Fibroblast of the aortic adventitia (primary cell): ENCODE results near the gene PSMA6. TPM values are rescaled to one million over a fixed set of nuclear protein-coding genes. Genes with fewer than 3 reads are reported as not detected.
A peak's percentile ranks its signal among the peaks of the same experiment; 100 is the strongest.

ENCODE experiments used
- DNase-seq: peaks from one replicate; pipeline ENCODE4 v3.0.0-alpha.2; 2010; ENCODE audit warnings: low read depth
- H3K4me3 ChIP-seq: 2 replicates; pipeline ENCODE4 v1.5.1; 2011; ENCODE audit warnings: low read depth, mild to moderate bottlenecking, control low read depth, low read length, moderate library complexity
- total RNA-seq: library from RNA; depleted of rRNA; stranded (reverse); fragments of >200 nt; gene quantifications from 2 replicates; pipeline ENCODE4 v1.2.3, GENCODE V29; 2012; ENCODE audit warnings: low replicate concordance
- TF ChIP-seq, protein P1 (sequence below): IDR thresholded peaks from 2 replicates; pipeline ENCODE4 v1.5.1; 2011; ENCODE audit warnings: mild to moderate bottlenecking, low read length, control low read depth, inconsistent platforms; ENCODE audit not compliant: insufficient read depth

Gene PSMA6
- total RNA-seq, 1 donor: 184 TPM

DNA sequence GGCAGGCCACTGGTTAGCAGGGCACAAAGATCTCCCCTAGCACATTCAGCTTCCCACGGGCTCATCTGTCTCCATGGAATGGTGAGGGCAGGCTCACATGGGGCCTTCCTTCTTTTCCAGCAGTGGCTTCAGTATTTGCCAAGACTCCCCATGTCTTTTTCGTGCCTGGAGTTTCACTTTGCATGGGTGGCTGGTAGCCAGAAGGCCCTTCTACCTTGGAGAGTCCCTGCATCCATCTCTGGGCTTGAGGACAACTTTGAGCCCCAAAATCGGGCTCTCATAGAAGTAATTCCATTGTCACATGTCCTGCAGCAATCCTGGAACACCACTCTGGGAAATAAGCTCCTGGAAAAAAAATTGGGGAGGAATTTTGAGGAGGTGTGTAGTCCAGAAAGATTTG, 70.3 kb downstream of the PSMA6 start:
- TF ChIP-seq, protein P1, sequence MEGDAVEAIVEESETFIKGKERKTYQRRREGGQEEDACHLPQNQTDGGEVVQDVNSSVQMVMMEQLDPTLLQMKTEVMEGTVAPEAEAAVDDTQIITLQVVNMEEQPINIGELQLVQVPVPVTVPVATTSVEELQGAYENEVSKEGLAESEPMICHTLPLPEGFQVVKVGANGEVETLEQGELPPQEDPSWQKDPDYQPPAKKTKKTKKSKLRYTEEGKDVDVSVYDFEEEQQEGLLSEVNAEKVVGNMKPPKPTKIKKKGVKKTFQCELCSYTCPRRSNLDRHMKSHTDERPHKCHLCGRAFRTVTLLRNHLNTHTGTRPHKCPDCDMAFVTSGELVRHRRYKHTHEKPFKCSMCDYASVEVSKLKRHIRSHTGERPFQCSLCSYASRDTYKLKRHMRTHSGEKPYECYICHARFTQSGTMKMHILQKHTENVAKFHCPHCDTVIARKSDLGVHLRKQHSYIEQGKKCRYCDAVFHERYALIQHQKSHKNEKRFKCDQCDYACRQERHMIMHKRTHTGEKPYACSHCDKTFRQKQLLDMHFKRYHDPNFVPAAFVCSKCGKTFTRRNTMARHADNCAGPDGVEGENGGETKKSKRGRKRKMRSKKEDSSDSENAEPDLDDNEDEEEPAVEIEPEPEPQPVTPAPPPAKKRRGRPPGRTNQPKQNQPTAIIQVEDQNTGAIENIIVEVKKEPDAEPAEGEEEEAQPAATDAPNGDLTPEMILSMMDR: no peak
- H3K4me3 ChIP-seq: no peak overlapping the region
- no peak for DNase-seq

DNA sequence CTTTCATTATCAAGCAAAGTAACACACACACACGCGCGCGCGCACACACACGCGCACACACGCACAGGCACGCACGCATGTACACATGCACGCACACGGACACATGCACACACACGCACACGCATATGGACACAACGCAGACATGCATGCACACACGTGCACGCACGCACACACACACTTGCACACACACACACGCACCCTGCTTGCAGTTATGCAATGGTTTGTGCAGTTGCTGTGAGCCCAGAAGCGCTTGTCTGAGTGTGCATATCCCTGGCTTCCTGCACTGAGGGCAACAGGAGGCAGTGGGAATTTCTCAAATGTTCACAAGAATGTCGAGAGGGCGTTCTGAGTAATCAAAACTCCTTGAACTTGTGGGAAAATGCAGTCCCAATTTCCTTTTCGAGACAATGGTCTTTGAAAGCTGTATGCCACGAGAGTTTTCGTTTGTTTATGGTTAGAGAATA, 70.8 kb downstream of the PSMA6 start:
- DNase-seq: no peak
- TF ChIP-seq, protein P1: no peak
- H3K4me3 ChIP-seq: no peak overlapping the region

DNA sequence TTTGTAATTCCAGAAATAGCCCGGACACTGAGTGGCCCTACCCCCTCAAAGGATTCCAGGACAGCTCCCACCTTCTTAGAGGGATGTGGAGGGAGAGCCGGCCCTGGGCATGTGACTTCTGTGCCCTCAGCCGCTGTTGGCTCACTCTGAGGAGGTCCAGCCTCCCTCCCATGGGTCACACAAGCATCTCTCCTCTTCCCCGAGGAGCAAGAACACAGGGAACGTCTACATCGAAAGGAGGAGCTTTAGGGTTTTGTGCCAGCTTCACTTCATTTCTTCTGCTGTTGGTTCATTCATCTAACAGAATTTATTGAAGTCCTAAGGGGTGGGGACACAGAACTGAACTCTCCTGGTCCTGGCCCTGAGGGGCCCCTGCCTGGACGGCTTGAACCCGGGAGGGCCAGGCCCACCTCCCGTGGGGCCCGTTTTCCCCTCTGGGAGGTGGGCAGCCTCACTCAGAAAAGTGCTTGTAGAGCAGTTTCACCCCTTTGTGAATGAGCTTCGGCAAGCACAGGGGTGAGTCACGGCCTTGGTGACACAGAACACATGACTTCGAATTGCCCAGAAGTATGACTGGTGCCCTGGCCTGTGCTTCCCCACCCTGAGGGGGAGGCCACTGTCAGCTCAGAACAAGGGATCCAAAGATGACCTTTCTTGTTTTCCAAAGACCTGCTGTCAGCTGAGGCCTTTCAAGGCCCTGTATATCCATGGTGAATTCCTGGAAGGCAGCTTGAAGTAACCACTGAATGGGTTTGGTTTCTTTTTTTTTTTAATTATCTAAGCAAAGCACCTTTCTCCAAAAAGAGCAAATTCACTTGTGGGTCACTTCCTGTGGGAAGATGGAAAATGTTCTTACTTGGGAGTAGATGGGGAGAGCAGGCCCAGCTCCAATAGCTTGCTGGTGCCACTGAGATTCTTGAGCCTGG, 73.2 kb downstream of the PSMA6 start:
- H3K4me3 ChIP-seq: no peak overlapping the region

DNA sequence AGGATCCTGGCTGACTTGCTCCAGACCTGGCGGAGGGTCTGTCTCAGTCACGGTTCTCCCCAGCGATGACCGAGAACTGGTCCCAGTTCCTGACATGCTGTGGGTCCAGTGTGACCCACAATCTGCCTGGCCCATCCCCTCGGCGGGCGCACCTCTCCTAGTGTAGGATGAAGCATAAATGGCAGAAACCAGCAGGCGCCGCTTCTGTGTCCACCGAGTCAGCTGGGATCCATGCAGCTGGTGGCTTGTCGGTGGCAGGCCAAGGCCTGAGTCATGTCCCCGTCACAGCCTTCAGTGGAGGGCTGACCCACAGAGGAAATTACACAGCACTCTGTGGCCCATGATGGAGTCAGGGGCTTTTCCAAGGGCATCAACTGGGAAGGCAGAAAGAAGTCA, 73.9 kb downstream of the PSMA6 start:
- no peak overlapping the region for H3K4me3 ChIP-seq
- TF ChIP-seq, protein P1: no peak
- DNase-seq: peak; percentile 48

More for the DNA sequence above, 73.2 kb downstream of the PSMA6 start:
- TF ChIP-seq, protein P1: no peak
- DNase-seq: peak; percentile 85

DNA sequence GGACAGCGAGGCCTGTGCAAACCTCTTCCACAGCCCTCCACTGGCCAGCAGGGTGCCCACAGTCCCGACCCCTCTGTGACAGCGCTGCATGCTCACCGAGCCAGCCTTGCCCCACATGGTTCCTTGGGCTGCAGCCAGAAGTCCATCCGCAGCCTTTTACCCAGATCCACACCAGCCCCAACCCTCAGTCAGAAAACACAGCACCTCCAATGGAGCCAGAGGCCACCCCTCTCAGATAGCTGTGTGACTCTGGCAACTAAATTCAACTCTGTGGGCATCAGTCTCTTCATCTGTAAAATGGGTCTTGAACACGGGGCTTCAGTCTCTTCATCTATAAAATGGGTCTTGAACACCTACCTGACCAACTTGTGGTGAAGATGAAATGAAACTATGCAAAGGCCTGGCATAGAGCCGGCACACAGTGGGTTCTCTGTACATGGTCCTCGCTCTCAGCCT, 74.4 kb downstream of the PSMA6 start:
- TF ChIP-seq, protein P1: no peak
- no peak overlapping the region for H3K4me3 ChIP-seq
- DNase-seq: no peak

DNA sequence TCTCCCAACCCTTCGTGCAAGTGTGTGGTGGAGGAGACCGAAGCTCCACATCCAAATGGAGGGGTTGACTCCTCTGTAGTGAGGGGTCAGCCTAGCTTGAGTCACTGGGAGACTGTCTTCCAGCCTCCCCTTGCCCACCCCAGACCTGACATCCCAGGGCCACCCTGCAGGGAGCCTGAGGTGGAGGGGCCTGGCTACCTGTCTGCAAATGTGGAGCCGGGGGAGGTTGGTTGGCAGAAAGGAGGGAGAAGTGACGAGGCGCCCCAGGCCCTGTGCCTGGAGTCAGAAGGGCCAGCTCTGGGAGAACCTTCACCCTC, 74.8 kb downstream of the PSMA6 start:
- H3K4me3 ChIP-seq: no peak overlapping the region
- DNase-seq: no peak
- TF ChIP-seq, protein P1: no peak

Other genes with a start within 250 kb of the PSMA6 start
- 37.4 and 39.0 TPM in 2 replicates for gene FAM177A1, start 246.1 kb upstream of the PSMA6 start, total RNA-seq
- 26.2 and 51.1 TPM in 2 replicates for gene PPP2R3C, start 170.4 kb upstream of the PSMA6 start, total RNA-seq
- 8.9 and 36.2 TPM in 2 replicates for gene PRORP, start 169.8 kb upstream of the PSMA6 start, total RNA-seq
- 34.1 and 86.6 TPM in 2 replicates for gene NFKBIA, start 112.4 kb downstream of the PSMA6 start, total RNA-seq
- not detected in 2 replicates for gene INSM2, start 241.8 kb downstream of the PSMA6 start, total RNA-seq